GM18909 (cell line): ENCODE measurements around the gene SPDEF.

Source experiments
- ATAC-seq: cut with Tn5 transposase; IDR thresholded peaks from one replicate; pipeline ENCODE4 v1.9.1; 2021; ENCODE audit warnings: mild to moderate bottlenecking; ENCODE audit not compliant: unreplicated experiment, poor library complexity

Gene SPDEF

DNA sequence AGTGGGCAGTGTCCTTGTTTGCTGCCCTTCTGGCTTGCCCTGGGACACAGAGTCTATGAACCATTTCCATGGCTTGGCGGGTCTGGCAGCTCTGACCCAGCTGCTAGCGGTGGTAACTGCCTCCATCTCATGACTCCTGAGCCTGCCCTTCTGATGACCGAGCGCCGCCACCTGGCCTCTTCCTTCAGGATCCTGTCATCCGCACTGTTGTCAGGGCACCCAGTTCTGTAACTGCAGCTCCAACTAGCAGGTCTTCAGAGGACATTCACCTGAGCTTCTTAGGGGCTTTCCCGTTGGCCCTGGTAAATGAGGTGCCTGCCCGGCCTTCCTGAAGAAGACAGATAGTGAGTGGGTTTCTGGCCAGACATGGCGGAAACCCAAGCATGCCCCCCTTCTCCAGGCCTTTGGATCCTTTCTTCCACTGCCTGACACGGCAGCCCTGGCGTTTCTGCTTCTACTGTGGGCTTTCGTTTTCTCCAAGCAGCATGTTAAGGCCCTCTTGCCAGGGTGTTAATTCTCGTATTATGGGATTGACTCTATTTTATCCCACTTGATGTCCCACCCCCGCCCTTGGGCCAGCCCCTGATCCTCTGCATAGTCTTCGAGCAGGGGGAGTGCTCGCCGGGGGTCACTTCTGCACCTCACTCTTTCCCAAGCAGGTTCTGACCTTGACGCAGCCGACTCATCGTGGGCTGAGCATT lies 65.6 kb downstream of the SPDEF start:
- no peak for ATAC-seq

DNA sequence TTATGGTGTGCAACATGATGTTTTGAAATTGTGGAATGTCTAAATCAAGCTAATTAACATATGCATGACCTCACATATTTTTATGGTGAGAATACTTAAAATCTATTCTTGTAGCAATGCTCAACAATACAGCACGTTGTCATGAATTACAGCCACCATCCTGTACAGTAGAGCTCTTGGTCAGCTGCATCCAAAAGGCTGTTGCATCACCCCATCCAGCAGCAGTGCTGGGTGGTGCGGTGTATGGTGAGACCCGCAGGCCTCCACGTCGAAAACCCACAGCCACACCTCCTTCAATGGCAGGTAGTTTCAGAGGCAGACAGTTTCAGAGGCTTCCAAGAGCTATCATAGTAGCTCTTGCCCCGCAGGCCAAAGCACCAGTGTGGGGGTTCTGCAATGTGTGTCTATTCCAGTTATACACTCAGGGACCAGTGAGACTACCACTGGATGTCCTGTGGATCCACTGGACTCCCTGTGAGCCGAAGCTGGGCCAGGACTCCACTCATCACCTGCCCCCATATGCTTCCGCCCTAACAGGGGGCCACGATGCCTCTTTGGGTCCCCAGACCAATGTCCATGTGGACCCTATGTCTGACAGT lies 66.8 kb downstream of the SPDEF start:
- ATAC-seq, result no peak
